IMR-90 (cell line): ENCODE data around the gene DIPK1B. TPM values are rescaled to one million over a fixed set of nuclear protein-coding genes. Genes with fewer than 3 reads are reported as not detected.

Source experiments
- ATAC-seq: fragments of 200-7000 bp; cut with Tn5 transposase; 2 replicates; pipeline ENCODE4 v1.9.1; 2020; ENCODE audit warnings: low read depth, mild to moderate bottlenecking, moderate library complexity
- BruUV-seq: library from RNA; stranded (reverse); fragments of 400-500 nt; replicated peaks from 2 replicates; lab custom pipeline; 2021; lab: Mats Ljungman, UMichigan
- CTCF ChIA-PET: fragments of 300-600 bp; formaldehyde crosslinking; extraction: SDS; loops from one replicate; lab custom pipeline; 2021; ENCODE audit warnings: antibody characterized with exemption; lab: Yijun Ruan, JAX
- POLR2A ChIA-PET: fragments of 300-600 bp; sonication (Branson Sonifier 250); formaldehyde crosslinking; loops from one replicate; lab custom pipeline; 2022; ENCODE audit warnings: antibody characterized with exemption; ENCODE audit not compliant: unreplicated experiment; lab: Charles Lee
- DNase-seq: peaks from one replicate; pipeline ENCODE4 v3.0.0; 2013
- H2AFZ ChIP-seq: replicated peaks from 2 replicates; pipeline ENCODE3; 2013; ENCODE audit warnings: low read length, mild to moderate bottlenecking; ENCODE audit not compliant: poor library complexity
- H2AK5ac ChIP-seq: 2 replicates; pipeline ENCODE4 v1.6.1; 2013; ENCODE audit warnings: low read depth, low read length, inconsistent platforms
- H2AK9ac ChIP-seq: replicated peaks from 2 replicates; pipeline ENCODE3; 2013; ENCODE audit warnings: mild to moderate bottlenecking, low read depth, low read length, moderate library complexity; ENCODE audit not compliant: poor library complexity
- H2BK120ac ChIP-seq: 2 replicates; pipeline ENCODE4 v1.6.1; 2013; ENCODE audit warnings: low read depth, low read length, inconsistent platforms
- H2BK15ac ChIP-seq: 3 replicates; pipeline ENCODE4 v1.6.1; 2013; ENCODE audit warnings: low read depth, low read length, inconsistent platforms
- H2BK20ac ChIP-seq: 2 replicates; pipeline ENCODE4 v1.6.1; 2013; ENCODE audit warnings: low read depth, mild to moderate bottlenecking, inconsistent platforms, low read length, moderate library complexity
- H2BK5ac ChIP-seq: 2 replicates; pipeline ENCODE4 v1.6.1; 2013; ENCODE audit warnings: mild to moderate bottlenecking, low read depth, low read length, inconsistent platforms; ENCODE audit not compliant: poor library complexity, severe bottlenecking
- H3K14ac ChIP-seq: replicated peaks from 2 replicates; pipeline ENCODE4 v1.6.1; 2013; ENCODE audit warnings: low read depth, low read length, inconsistent platforms
- H3K18ac ChIP-seq: 2 replicates; pipeline ENCODE4 v1.6.1; 2013; ENCODE audit warnings: low read depth, low read length, control low read depth
- H3K23ac ChIP-seq: 2 replicates; pipeline ENCODE4 v1.6.1; 2013; ENCODE audit warnings: low read depth, low read length, inconsistent platforms
- H3K27ac ChIP-seq: 2 replicates; pipeline ENCODE4 v1.5.1; 2013; ENCODE audit warnings: mild to moderate bottlenecking, control low read depth, low read length; ENCODE audit not compliant: insufficient read depth
- H3K27me3 ChIP-seq: 2 replicates; pipeline ENCODE4 v1.6.1; 2013; ENCODE audit warnings: low read length; ENCODE audit not compliant: control insufficient read depth, insufficient read depth
- H3K36me3 ChIP-seq: 2 replicates; pipeline ENCODE4 v1.6.1; 2013; ENCODE audit warnings: low read length, mixed read lengths; ENCODE audit not compliant: control insufficient read depth, insufficient read depth
- H3K4ac ChIP-seq: 2 replicates; pipeline ENCODE4 v1.6.1; 2013; ENCODE audit warnings: low read depth, low read length, inconsistent platforms
- H3K4me1 ChIP-seq: 2 replicates; pipeline ENCODE4 v1.6.1; 2013; ENCODE audit warnings: low read length, mixed read lengths; ENCODE audit not compliant: control insufficient read depth, insufficient read depth
- H3K4me2 ChIP-seq: 2 replicates; pipeline ENCODE4 v1.6.1; 2013; ENCODE audit warnings: low read depth, mild to moderate bottlenecking, control low read depth, low read length, moderate library complexity
- H3K4me3 ChIP-seq: 2 replicates; pipeline ENCODE4 v1.5.1; 2013; ENCODE audit warnings: low read depth, mild to moderate bottlenecking, control low read depth, low read length, moderate library complexity; ENCODE audit not compliant: insufficient read depth
- H3K56ac ChIP-seq: 2 replicates; pipeline ENCODE4 v1.6.1; 2013; ENCODE audit warnings: low read length, inconsistent platforms; ENCODE audit not compliant: insufficient read depth; ENCODE audit errors: extremely low read depth
- H3K79me1 ChIP-seq, 2 experiments: 2 replicates each; pipeline ENCODE4 v1.6.1; 2013; ENCODE audit warnings: low read length in 2 of 2, inconsistent platforms in 1 of 2, low read depth in 1 of 2
- H3K9ac ChIP-seq: 2 replicates; pipeline ENCODE4 v1.6.1; 2013; ENCODE audit warnings: low read depth, low read length, control low read depth
- H3K9me1 ChIP-seq: 2 replicates; pipeline ENCODE4 v1.6.1; 2013; ENCODE audit warnings: low read length, inconsistent platforms; ENCODE audit not compliant: insufficient read depth
- H3K9me3 ChIP-seq: 2 replicates; pipeline ENCODE4 v1.6.1; 2013; ENCODE audit warnings: low read length; ENCODE audit not compliant: control insufficient read depth, insufficient read depth
- H4K20me1 ChIP-seq: 2 replicates; pipeline ENCODE4 v1.6.1; 2013; ENCODE audit warnings: low read length, inconsistent platforms; ENCODE audit not compliant: insufficient read depth
- H4K5ac ChIP-seq: 2 replicates; pipeline ENCODE4 v1.6.1; 2013; ENCODE audit warnings: mild to moderate bottlenecking, low read depth, low read length, control low read depth
- H4K8ac ChIP-seq, 2 experiments: 2 replicates each; pipeline ENCODE4 v1.6.1; 2013; ENCODE audit warnings: low read depth in 2 of 2, low read length in 2 of 2, control low read depth in 1 of 2, inconsistent platforms in 1 of 2
- H4K91ac ChIP-seq: 2 replicates; pipeline ENCODE4 v1.6.1; 2013; ENCODE audit warnings: low read depth, low read length, inconsistent platforms; ENCODE audit not compliant: insufficient read depth
- BHLHE40 ChIP-seq: fragments of 150-350 bp; IDR thresholded peaks from 2 replicates; pipeline ENCODE4 v1.6.1; 2016; ENCODE audit warnings: mild to moderate bottlenecking, low read depth, low read length
- CHD1 ChIP-seq: IDR thresholded peaks from 2 replicates; pipeline ENCODE4 v1.6.1; 2012; ENCODE audit warnings: low read depth, low read length, improper control_type of control experiment
- CTCF ChIP-seq: conservative IDR thresholded peaks from 2 replicates; pipeline ENCODE4 v1.5.1; 2012; ENCODE audit warnings: mild to moderate bottlenecking, low read depth, low read length, improper control_type of control experiment
- ELK1 ChIP-seq: fragments of 150-350 bp; IDR thresholded peaks from 2 replicates; pipeline ENCODE4 v1.6.1; 2016; ENCODE audit warnings: low read depth, mild to moderate bottlenecking, low read length, moderate library complexity, borderline replicate concordance
- FOS ChIP-seq: fragments of 150-350 bp; IDR thresholded peaks from 2 replicates; pipeline ENCODE4 v1.6.1; 2016; ENCODE audit warnings: low read depth, low read length
- MAFK ChIP-seq: IDR thresholded peaks from 2 replicates; pipeline ENCODE4 v1.6.1; 2012; ENCODE audit warnings: low read depth, low read length, improper control_type of control experiment
- MAZ ChIP-seq: IDR thresholded peaks from 2 replicates; pipeline ENCODE4 v1.6.1; 2012; ENCODE audit warnings: low read depth, mild to moderate bottlenecking, low read length, improper control_type of control experiment, moderate library complexity, borderline replicate concordance
- MXI1 ChIP-seq: IDR thresholded peaks from 2 replicates; pipeline ENCODE4 v1.6.1; 2012; ENCODE audit warnings: low read depth, mild to moderate bottlenecking, low read length, moderate library complexity, borderline replicate concordance
- NFE2L2 ChIP-seq: fragments of 150-350 bp; IDR thresholded peaks from 2 replicates; pipeline ENCODE4 v1.6.1; 2016; ENCODE audit warnings: low read depth, mild to moderate bottlenecking, low read length
- POLR2A ChIP-seq: IDR thresholded peaks from 2 replicates; pipeline ENCODE4 v1.6.1; 2012; ENCODE audit warnings: mild to moderate bottlenecking, low read depth, low read length
- RAD21 ChIP-seq: IDR thresholded peaks from 2 replicates; pipeline ENCODE4 v1.6.1; 2012; ENCODE audit warnings: low read length, improper control_type of control experiment
- RCOR1 ChIP-seq: IDR thresholded peaks from 2 replicates; pipeline ENCODE4 v1.6.1; 2012; ENCODE audit warnings: mild to moderate bottlenecking, low read length, improper control_type of control experiment; ENCODE audit not compliant: insufficient replicate concordance
- RFX5 ChIP-seq: IDR thresholded peaks from 2 replicates; pipeline ENCODE4 v1.8.0; 2012; ENCODE audit warnings: low read depth, mild to moderate bottlenecking, low read length, moderate library complexity
- SMC3 ChIP-seq: fragments of 150-350 bp; IDR thresholded peaks from 2 replicates; pipeline ENCODE4 v1.6.1; 2016; ENCODE audit warnings: low read depth, mild to moderate bottlenecking, antibody characterized with exemption, low read length, moderate library complexity
- USF2 ChIP-seq: fragments of 150-350 bp; IDR thresholded peaks from 2 replicates; pipeline ENCODE4 v1.6.1; 2017; ENCODE audit warnings: mild to moderate bottlenecking, antibody characterized with exemption, low read length, low read depth
- WGBS, 2 experiments: methylation state at CpG; one replicate each; pipeline versions ENCODE4 v1.1.5 to v1.1.7; 2013; ENCODE audit warnings: missing lambda C conversion rate in 2 of 2; ENCODE audit not compliant: insufficient read length in 1 of 2; ENCODE audit errors: extremely low coverage in 2 of 2; 5-methylcytosine and 5-hydroxymethylcytosine counted together
- dilution Hi-C: fragments of 300-500 bp; cut with HindIII; formaldehyde crosslinking; loops from one replicate; pipeline ENCODE4 v1.14.3; 2018; ENCODE audit warnings: low sequenced_read_pairs; ENCODE audit not compliant: unreplicated experiment
- in situ Hi-C: fragments of 300-500 bp; cut with MboI; formaldehyde crosslinking; loops from 3 replicates; pipeline ENCODE4 v1.14.3; 2019; ENCODE audit warnings: low sequenced_read_pairs, inconsistent platforms, mixed read lengths
- intact Hi-C: fragments of 100-400 bp; cut with micrococcal nuclease; formaldehyde crosslinking; loops from 2 replicates; pipeline ENCODE4 v1.10.0; 2022
- polyA plus RNA-seq, 3 experiments: library from polyadenylated mRNA; depleted of rRNA; stranded (reverse); fragments of >200 nt; gene quantifications; 2 replicates each; pipeline ENCODE4 v1.2.3, GENCODE V29; 2012; ENCODE audit warnings: low replicate concordance in 1 of 3
- total RNA-seq: library from RNA; depleted of rRNA; stranded (reverse); fragments of >200 nt; gene quantifications from 2 replicates; pipeline ENCODE4 v1.2.3, GENCODE V29; 2012

Gene DIPK1B
- total and polyA plus RNA-seq, 2 of the 4 experiments (the other 2 are of a cell fraction), result 3.4 to 7.1 TPM

- Histone ChIP-seq H4K8ac (no peak overlapping the region), H3K9me1 (0 out of 2 replicates have a peak, but pooled peaks cover 3% of the 10 kb centered on the region), H2AK5ac (no peak overlapping the region), H3K79me1 (peaks cover 0 to 11% of the 10 kb centered on the region in 2 experiments; a peak in 2 of 4 replicates), H3K27me3 (0 out of 2 replicates have a peak, but pooled peaks cover 2% of the 10 kb centered on the region), H4K5ac (no peak overlapping the region), H3K4me3 (no peak overlapping the region), H3K27ac (no peak overlapping the region), H3K14ac (no peak overlapping the region), H3K56ac (no peak overlapping the region), H4K20me1 (peaks cover 37% of the 10 kb centered on the region), H3K9ac (no peak overlapping the region), H4K91ac (no peak overlapping the region), H2BK20ac (no peak overlapping the region), H2BK5ac (no peak overlapping the region), H3K9me3 (no peaks in the 10 kb centered on the region), H3K36me3 (peaks cover 23% of the 10 kb centered on the region), H2AK9ac (no peak overlapping the region), H3K4ac (no peak overlapping the region), H2AFZ (no peak overlapping the region), H2BK15ac (no peak overlapping the region), H3K18ac (no peak overlapping the region), H3K4me2 (no peak overlapping the region), H3K4me1 (peaks cover 10% of the 10 kb centered on the region), H3K23ac (no peak overlapping the region), H2BK120ac (no peak overlapping the region)
- POLR2A ChIA-PET, result no interaction called here
- in situ Hi-C loops, result no loop called here
- BruUV-seq, result no TSS peak
- ATAC-seq (no peak), DNase-seq (no peak)
- WGBS, 2 experiments, result 79% methylated on average over 7 of the region's 20 CpGs; no CpG with 5 or more reads in 1 of the 2 experiments
- CTCF ChIA-PET, result no interaction called here
- intact Hi-C loops, result no loop called here
- dilution Hi-C loops, result no loop called here
- TF ChIP-seq RAD21, result no peak
- TF ChIP-seq CHD1, result no peak
- TF ChIP-seq ELK1, result no peak
- TF ChIP-seq FOS, result no peak
- TF ChIP-seq POLR2A, result no peak
- TF ChIP-seq USF2, result no peak
- no peak for TF ChIP-seq MAFK
- no peak for TF ChIP-seq BHLHE40
- no peak for TF ChIP-seq MAZ
- no peak for TF ChIP-seq RCOR1
- no peak for TF ChIP-seq NFE2L2
- TF ChIP-seq MXI1, result no peak
- TF ChIP-seq SMC3, result no peak
- no peak for TF ChIP-seq RFX5
- no peak for TF ChIP-seq CTCF
Observed at GRCh38 chr9:136718345-136719194, 6.2 kb downstream of the DIPK1B start.
